GM12878 (cell line): ENCODE data around the gene STK33. TPM values are rescaled to one million over a fixed set of nuclear protein-coding genes. Genes with fewer than 3 reads are reported as not detected.

Experiments used
- ATAC-seq: fragments of 200-7000 bp; cut with Tn5 transposase; 3 replicates; pipeline ENCODE4 v1.9.1; 2020; ENCODE audit warnings: mild to moderate bottlenecking, moderate library complexity
- BruUV-seq: library from RNA; stranded (reverse); fragments of 400-500 nt; replicated peaks from 2 replicates; lab custom pipeline; 2021; lab: Mats Ljungman, UMichigan
- CTCF ChIA-PET: fragments of 300-600 bp; sonication (Branson Sonifier 250); formaldehyde crosslinking; extraction: SDS; loops from one replicate; lab custom pipeline; 2021; ENCODE audit warnings: inconsistent platforms; lab: Yijun Ruan, JAX
- POLR2A ChIA-PET: fragments of 350-600 bp; formaldehyde crosslinking; extraction: SDS; loops from one replicate; lab custom pipeline; 2021; ENCODE audit warnings: inconsistent platforms; lab: Charles Lee
- RAD21 ChIA-PET: fragments of 300-600 bp; sonication (Branson Sonifier 250); formaldehyde crosslinking; loops from one replicate; lab custom pipeline; 2023; ENCODE audit warnings: antibody characterized with exemption; ENCODE audit not compliant: unreplicated experiment; lab: Charles Lee
- SMC1A ChIA-PET: fragments of 300-600 bp; sonication (Branson Sonifier 250); formaldehyde crosslinking; loops from one replicate; lab custom pipeline; 2023; ENCODE audit not compliant: unreplicated experiment, uncharacterized antibody; lab: Charles Lee
- DNase-seq: peaks from one replicate; pipeline ENCODE4 v3.0.0-alpha.2; 2011; ENCODE audit warnings: low read depth, low spot score
- FAIRE-seq: peaks from 3 replicates; lab custom pipeline; 2011; peaks lifted over from hg19 to GRCh38; lab: Jason Lieb, UNC
- H2AFZ ChIP-seq: 2 replicates; pipeline ENCODE4 v1.6.0; 2011; ENCODE audit warnings: low read depth, low read length, control low read depth; ENCODE audit not compliant: control insufficient read depth
- H3K27ac ChIP-seq: 2 replicates; pipeline ENCODE4 v1.5.1; 2011; ENCODE audit warnings: control low read depth; ENCODE audit not compliant: control insufficient read depth, insufficient read depth
- H3K27me3 ChIP-seq, 2 experiments: replicated peaks in 1 of 2; 2 replicates each; pipeline versions ENCODE4 v1.6.0 to v1.6.1; 2011; ENCODE audit warnings: low read length in 1 of 2; ENCODE audit not compliant: control insufficient read depth in 2 of 2, insufficient read depth in 2 of 2
- H3K36me3 ChIP-seq, 2 experiments: 2 replicates each; pipeline ENCODE4 v1.5.1; 2011; ENCODE audit warnings: low read length in 1 of 2; ENCODE audit not compliant: control insufficient read depth in 2 of 2, insufficient read depth in 2 of 2
- H3K4me1 ChIP-seq: 2 replicates; pipeline ENCODE4 v1.6.1; 2011; ENCODE audit warnings: mild to moderate bottlenecking, low read length, moderate library complexity, mixed read lengths; ENCODE audit not compliant: control insufficient read depth, insufficient read depth
- H3K4me2 ChIP-seq: 2 replicates; pipeline ENCODE4 v1.6.0; 2011; ENCODE audit warnings: control low read depth; ENCODE audit not compliant: control insufficient read depth, insufficient read depth
- H3K4me3 ChIP-seq: fragments of 200-600 bp; sonication (generic); 2 replicates; pipeline ENCODE4 v1.5.1; 2016
- H3K79me2 ChIP-seq: 2 replicates; pipeline ENCODE4 v1.6.0; 2011; ENCODE audit warnings: low read length; ENCODE audit not compliant: control insufficient read depth, insufficient read depth
- H3K9ac ChIP-seq: 2 replicates; pipeline ENCODE4 v1.8.0; 2011; ENCODE audit warnings: low read length, control low read depth, mixed read lengths; ENCODE audit not compliant: control insufficient read depth, insufficient read depth
- H3K9me3 ChIP-seq: replicated peaks from 3 replicates; pipeline ENCODE4 v1.5.1; 2011; ENCODE audit warnings: mild to moderate bottlenecking, low read length; ENCODE audit not compliant: control insufficient read depth, insufficient read depth
- H4K20me1 ChIP-seq: 2 replicates; pipeline ENCODE4 v1.6.0; 2011; ENCODE audit not compliant: control insufficient read depth, insufficient read depth
- ASH2L ChIP-seq: fragments of 300-600, 200-600 bp; sonication (generic); IDR thresholded peaks from 2 replicates; pipeline ENCODE4 v1.6.1; 2017; ENCODE audit warnings: low read depth, mild to moderate bottlenecking, borderline replicate concordance
- CBX3 ChIP-seq: fragments of 200-600 bp; sonication (generic); IDR thresholded peaks from 2 replicates; pipeline ENCODE4 v1.6.1; 2016; ENCODE audit warnings: low read depth, borderline replicate concordance
- CREM ChIP-seq: IDR thresholded peaks from 2 replicates; pipeline ENCODE4 v1.6.1; 2014; ENCODE audit warnings: antibody characterized with exemption, low read depth
- DPF2 ChIP-seq: fragments of 450-650 bp; IDR thresholded peaks from 2 replicates; pipeline ENCODE4 v1.6.1; 2017; ENCODE audit warnings: mild to moderate bottlenecking
- E2F4 ChIP-seq: IDR thresholded peaks from 2 replicates; pipeline ENCODE4 v1.6.1; 2012; ENCODE audit warnings: low read depth, low read length, improper control_type of control experiment
- NFIC ChIP-seq: IDR thresholded peaks from 2 replicates; pipeline ENCODE4 v1.6.1; 2012; ENCODE audit warnings: low read depth, mild to moderate bottlenecking, inconsistent platforms, low read length, moderate library complexity
- PML ChIP-seq: IDR thresholded peaks from 2 replicates; pipeline ENCODE4 v1.6.1; 2012; ENCODE audit warnings: low read length, inconsistent platforms
- POLR2AphosphoS2 ChIP-seq: IDR thresholded peaks from 2 replicates; pipeline ENCODE4 v1.6.1; 2011; ENCODE audit warnings: low read depth, mild to moderate bottlenecking, low read length, improper control_type of control experiment, moderate library complexity
- RAD51 ChIP-seq: fragments of 450-650 bp; IDR thresholded peaks from 2 replicates; pipeline ENCODE4 v1.6.1; 2016; ENCODE audit warnings: moderate library complexity, mild to moderate bottlenecking, inconsistent platforms
- SREBF1 ChIP-seq: IDR thresholded peaks from 2 replicates; pipeline ENCODE4 v1.6.1; 2012; ENCODE audit warnings: mild to moderate bottlenecking, low read length
- STAT3 ChIP-seq: IDR thresholded peaks from 2 replicates; pipeline ENCODE4 v1.6.1; 2011; ENCODE audit warnings: low read depth, low read length, improper control_type of control experiment
- YBX1 ChIP-seq: fragments of 450-650 bp; IDR thresholded peaks from 2 replicates; pipeline ENCODE4 v1.6.1; 2016; ENCODE audit warnings: antibody characterized with exemption
- ZNF274 ChIP-seq: IDR thresholded peaks from one replicate; pipeline ENCODE4 v1.8.0; 2011; ENCODE audit not compliant: insufficient read length, insufficient read depth
- ZNF384 ChIP-seq: IDR thresholded peaks from 2 replicates; pipeline ENCODE4 v1.6.1; 2012; ENCODE audit warnings: low read depth, mild to moderate bottlenecking, low read length, improper control_type of control experiment, borderline replicate concordance
- WGBS: methylation state at CpG from one replicate; pipeline ENCODE4 v1.1.6; 2016; ENCODE audit warnings: low lambda C conversion rate; ENCODE audit not compliant: insufficient replicate concordance, insufficient coverage; ENCODE audit errors: missing lambda C conversion rate; 5-methylcytosine and 5-hydroxymethylcytosine counted together
- in situ Hi-C: fragments of 300-500 bp; cut with MboI; formaldehyde crosslinking; loops from 9 replicates; pipeline ENCODE4 v1.14.3; 2018; ENCODE audit warnings: mixed read lengths
- intact Hi-C: fragments of 100-400 bp; cut with micrococcal nuclease; formaldehyde crosslinking; loops from one replicate; pipeline ENCODE4 v1.14.2; 2022; ENCODE audit not compliant: unreplicated experiment
- polyA plus RNA-seq, 11 experiments: library from polyadenylated mRNA; depleted of rRNA in 4 of 11; unstranded in 6 of 11; stranded (reverse) in 5 of 11; fragments of >200 nt; fragmentation: Nextera tagmentation in 4 of 11; fragmentation: Illumina TruSeq in 1 of 11; extraction: Ambion mirVana in 4 of 11; extraction: Trizol in 1 of 11; gene quantifications; 1 replicate in 1 of 11; 2 replicates in 10 of 11; pipeline versions ENCODE4 v1.2.1 to v1.2.3, GENCODE V29; 2011 to 2016; ENCODE audit warnings: inconsistent platforms in 2 of 11, missing spikeins in 2 of 11, low read depth in 1 of 11
- total RNA-seq, 4 experiments: library from RNA; depleted of rRNA in 3 of 4; stranded (reverse); fragments of >200 nt in 3 of 4; fragmentation: Illumina TruSeq in 1 of 4; extraction: Trizol in 1 of 4; gene quantifications; 2 replicates each; pipeline versions ENCODE4 v1.2.1 to v1.2.3, GENCODE V29; 2013 to 2021
- TF ChIP-seq, protein P1 (sequence below): fragments of 450-650 bp; formaldehyde crosslinking; IDR thresholded peaks from 2 replicates; pipeline ENCODE4 v1.5.0; 2022; ENCODE audit warnings: mild to moderate bottlenecking, missing genetic modification characterization

Gene STK33
- total and polyA plus RNA-seq, 10 of the 15 experiments (the other 5 are each of a cell fraction or from before 2014, with no cell fraction given) = 5.2 to 27.3 (median 18.3) TPM

- ChIA-PET RAD21 (no interaction called here), SMC1A (no interaction called here)
- no peaks in the 10 kb centered on the region for H3K9me3 ChIP-seq
Observed at GRCh38 chr11:8381343-8381742, 212.7 kb downstream of the STK33 start.

DNA sequence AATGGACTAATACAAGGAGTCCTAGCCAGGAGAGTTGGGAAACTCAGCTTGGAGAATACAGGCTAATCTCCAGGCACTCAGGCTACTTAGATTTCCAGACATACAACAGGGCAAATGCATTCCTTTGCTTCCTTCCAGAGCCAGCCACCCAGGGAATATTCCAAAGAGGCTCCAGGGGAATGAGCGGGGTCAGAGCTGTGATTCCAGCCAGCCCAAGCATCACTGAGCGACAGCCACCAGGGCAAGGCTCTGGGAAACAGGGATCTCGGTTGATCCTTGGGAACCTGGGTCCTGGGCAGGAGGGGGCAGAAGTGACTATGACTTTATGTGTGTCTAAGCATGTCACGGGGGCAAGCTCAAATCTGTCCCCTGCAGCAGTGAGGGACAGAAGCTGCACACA is 218.1 kb downstream of the STK33 start:
- ChIA-PET POLR2A (no interaction called here), RAD21 (no interaction called here), CTCF (interaction anchor here (1.3 to 1.5 kb wide), 2 partner anchors 11 to 32 kb away, joined by 3 read pairs; no protein-coding TSS in a partner anchor), SMC1A (no interaction called here)
- in situ Hi-C loops (no loop called here), intact Hi-C loops (no loop called here)
- FAIRE-seq (no peak), ATAC-seq (no peak), DNase-seq (no peak)
- H3K4me2 ChIP-seq = no peak overlapping the region
- no peak overlapping the region for H3K4me3 ChIP-seq
- no peak overlapping the region for H3K9ac ChIP-seq
- no peaks in the 10 kb centered on the region for H4K20me1 ChIP-seq
- no peaks in the 10 kb centered on the region for H3K4me1 ChIP-seq
- no peaks in the 10 kb centered on the region for H3K79me2 ChIP-seq
- H3K27ac ChIP-seq = no peak overlapping the region
- H3K9me3 ChIP-seq = no peaks in the 10 kb centered on the region
- WGBS = 18% methylated on average over 4 of the region's 4 CpGs
- H3K36me3 ChIP-seq = no peaks in the 10 kb centered on the region
- no peaks in the 10 kb centered on the region for H3K27me3 ChIP-seq
- no peak overlapping the region for H2AFZ ChIP-seq
- BruUV-seq = no TSS peak
- TF ChIP-seq, protein P1, sequence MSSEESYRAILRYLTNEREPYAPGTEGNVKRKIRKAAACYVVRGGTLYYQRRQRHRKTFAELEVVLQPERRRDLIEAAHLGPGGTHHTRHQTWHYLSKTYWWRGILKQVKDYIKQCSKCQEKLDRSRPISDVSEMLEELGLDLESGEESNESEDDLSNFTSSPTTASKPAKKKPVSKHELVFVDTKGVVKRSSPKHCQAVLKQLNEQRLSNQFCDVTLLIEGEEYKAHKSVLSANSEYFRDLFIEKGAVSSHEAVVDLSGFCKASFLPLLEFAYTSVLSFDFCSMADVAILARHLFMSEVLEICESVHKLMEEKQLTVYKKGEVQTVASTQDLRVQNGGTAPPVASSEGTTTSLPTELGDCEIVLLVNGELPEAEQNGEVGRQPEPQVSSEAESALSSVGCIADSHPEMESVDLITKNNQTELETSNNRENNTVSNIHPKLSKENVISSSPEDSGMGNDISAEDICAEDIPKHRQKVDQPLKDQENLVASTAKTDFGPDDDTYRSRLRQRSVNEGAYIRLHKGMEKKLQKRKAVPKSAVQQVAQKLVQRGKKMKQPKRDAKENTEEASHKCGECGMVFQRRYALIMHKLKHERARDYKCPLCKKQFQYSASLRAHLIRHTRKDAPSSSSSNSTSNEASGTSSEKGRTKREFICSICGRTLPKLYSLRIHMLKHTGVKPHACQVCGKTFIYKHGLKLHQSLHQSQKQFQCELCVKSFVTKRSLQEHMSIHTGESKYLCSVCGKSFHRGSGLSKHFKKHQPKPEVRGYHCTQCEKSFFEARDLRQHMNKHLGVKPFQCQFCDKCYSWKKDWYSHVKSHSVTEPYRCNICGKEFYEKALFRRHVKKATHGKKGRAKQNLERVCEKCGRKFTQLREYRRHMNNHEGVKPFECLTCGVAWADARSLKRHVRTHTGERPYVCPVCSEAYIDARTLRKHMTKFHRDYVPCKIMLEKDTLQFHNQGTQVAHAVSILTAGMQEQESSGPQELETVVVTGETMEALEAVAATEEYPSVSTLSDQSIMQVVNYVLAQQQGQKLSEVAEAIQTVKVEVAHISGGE (CRISPR knock-in tag) = no peak
- no peak for TF ChIP-seq RAD51
- no peak for TF ChIP-seq ZNF274

More at GRCh38 chr11:8381343-8381742, 212.7 kb downstream of the STK33 start:
- TF ChIP-seq ASH2L = no peak
- TF ChIP-seq PML = no peak
- TF ChIP-seq YBX1 = no peak
- TF ChIP-seq CREM = no peak
- no peak for TF ChIP-seq SREBF1
- TF ChIP-seq NFIC = no peak
- TF ChIP-seq CBX3 = no peak
- no peak for TF ChIP-seq DPF2
- TF ChIP-seq POLR2AphosphoS2 = no peak
- no peak for TF ChIP-seq ZNF384
- TF ChIP-seq E2F4 = no peak
- TF ChIP-seq STAT3 = no peak
- no peak overlapping the region for H3K27ac ChIP-seq
- peaks cover under 1% of the 10 kb centered on the region; the same call in 1 of the 2 replicates for H3K4me1 ChIP-seq
- FAIRE-seq (no peak), ATAC-seq (no peak), DNase-seq (no peak)
- POLR2A ChIA-PET = no interaction called here
- no TSS peak for BruUV-seq
- no peak overlapping the region for H3K4me2 ChIP-seq
- no peak overlapping the region for H3K9ac ChIP-seq
- no peaks in the 10 kb centered on the region for H3K27me3 ChIP-seq
- H4K20me1 ChIP-seq = no peaks in the 10 kb centered on the region
- in situ Hi-C loops (no loop called here), intact Hi-C loops (no loop called here)
- H3K79me2 ChIP-seq = no peaks in the 10 kb centered on the region
- CTCF ChIA-PET = no interaction called here
- 43% methylated on average over 6 of the region's 6 CpGs for whole genome bisulfite sequencing
- H3K36me3 ChIP-seq = no peaks in the 10 kb centered on the region
- no peak overlapping the region for H2AFZ ChIP-seq
- no peak overlapping the region for H3K4me3 ChIP-seq
